LNCaP clone FGC (cell line): Measurements from ENCODE around the gene ABCA7.

Experiments
- DNase-seq: peaks from one replicate; pipeline ENCODE4 v3.0.0-alpha.2; 2011; ENCODE audit warnings: low read depth
- H3K4me3 ChIP-seq: 2 replicates; pipeline ENCODE4 v1.5.1; 2011; ENCODE audit warnings: mild to moderate bottlenecking, low read depth, low read length, control low read depth
- CTCF ChIP-seq: IDR thresholded peaks from 2 replicates; pipeline ENCODE4 v1.5.1; 2012; ENCODE audit warnings: mild to moderate bottlenecking; ENCODE audit not compliant: control insufficient read depth, insufficient read depth; ENCODE audit errors: extremely low read depth

The ABCA7 gene

GRCh38 chr19:1014161-1015060, 25.5 kb upstream of the ABCA7 start:
- no peak overlapping the region for H3K4me3 ChIP-seq
- DNase-seq = no peak
- no peak for TF ChIP-seq CTCF

GRCh38 chr19:1015061-1015781, 24.7 kb upstream of the ABCA7 start:
- no peak for DNase-seq
- TF ChIP-seq CTCF = no peak
- no peak overlapping the region for H3K4me3 ChIP-seq

GRCh38 chr19:1015782-1016646, 23.9 kb upstream of the ABCA7 start:
- DNase-seq = no peak

GRCh38 chr19:1016647-1017114, 23.2 kb upstream of the ABCA7 start:
- no peak overlapping the region; the same call in 1 of the 2 replicates for H3K4me3 ChIP-seq
- no peak for TF ChIP-seq CTCF
- no peak for DNase-seq

More at GRCh38 chr19:1015782-1016646, 23.9 kb upstream of the ABCA7 start:
- H3K4me3 ChIP-seq = no peak overlapping the region
- no peak for TF ChIP-seq CTCF

- no peak for TF ChIP-seq CTCF
- DNase-seq = no peak
- peak overlapping the region; percentile 8; the same call in 1 of the 2 replicates for H3K4me3 ChIP-seq
Measured at GRCh38 chr19:1017115-1017905, 22.6 kb upstream of the ABCA7 start.

- DNase-seq = no peak
- no peak for TF ChIP-seq CTCF
- no peak overlapping the region for H3K4me3 ChIP-seq
Measured at GRCh38 chr19:1017906-1018305, 22.0 kb upstream of the ABCA7 start.
